ENCODE data around the gene PCED1A. TPM values are rescaled to one million over a fixed set of nuclear protein-coding genes. Genes with fewer than 3 reads are reported as not detected.

Gene PCED1A
- total and polyA plus RNA-seq, 2 donors (not counting 3 experiments of a cell fraction or from before 2014, with no cell fraction given) = 20.1 to 32.0 TPM

DNA sequence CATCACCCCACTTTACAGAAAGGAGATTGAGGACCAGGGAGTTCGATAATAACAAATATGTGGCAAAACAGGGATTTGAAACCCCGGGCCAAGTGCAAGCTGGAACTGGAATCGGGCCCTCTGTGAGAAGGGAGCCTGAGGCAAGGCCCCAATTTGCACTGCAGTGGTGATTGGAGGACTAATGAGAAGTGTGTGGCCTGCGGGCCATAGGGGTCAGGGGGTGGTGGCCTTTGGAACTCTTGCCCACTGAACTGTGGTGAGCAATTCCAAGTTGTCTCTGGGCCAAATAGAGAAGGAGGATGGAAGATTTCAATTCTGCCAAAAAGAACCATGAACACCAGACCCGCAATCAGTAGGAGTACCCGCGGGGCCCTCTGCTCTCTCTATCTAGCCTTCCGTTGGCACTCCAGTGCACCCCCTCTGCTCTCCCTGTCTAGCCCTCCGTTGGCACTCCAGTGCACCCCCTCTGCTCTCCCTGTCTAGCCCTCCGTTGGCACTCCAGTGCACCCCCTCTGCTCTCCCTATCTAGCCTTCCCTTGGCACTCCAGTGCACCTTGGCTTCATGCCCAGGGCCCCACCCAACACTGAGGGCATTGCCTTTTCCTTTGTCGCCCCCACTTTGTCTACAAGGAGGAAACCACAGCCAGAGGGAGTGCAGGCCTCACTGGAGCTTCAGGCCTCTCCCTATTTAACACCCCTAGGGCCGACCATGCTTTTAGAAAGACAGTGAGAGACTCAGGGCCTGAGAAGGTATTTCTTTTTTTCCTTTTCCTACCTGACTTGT, 26.8 kb upstream of the PCED1A start:
- TF ChIP-seq MAX (IDR thresholded peaks at IDR 0.05; ENCODE audit: insufficient read depth, insufficient read length) = no peak
- TF ChIP-seq, protein P1, sequence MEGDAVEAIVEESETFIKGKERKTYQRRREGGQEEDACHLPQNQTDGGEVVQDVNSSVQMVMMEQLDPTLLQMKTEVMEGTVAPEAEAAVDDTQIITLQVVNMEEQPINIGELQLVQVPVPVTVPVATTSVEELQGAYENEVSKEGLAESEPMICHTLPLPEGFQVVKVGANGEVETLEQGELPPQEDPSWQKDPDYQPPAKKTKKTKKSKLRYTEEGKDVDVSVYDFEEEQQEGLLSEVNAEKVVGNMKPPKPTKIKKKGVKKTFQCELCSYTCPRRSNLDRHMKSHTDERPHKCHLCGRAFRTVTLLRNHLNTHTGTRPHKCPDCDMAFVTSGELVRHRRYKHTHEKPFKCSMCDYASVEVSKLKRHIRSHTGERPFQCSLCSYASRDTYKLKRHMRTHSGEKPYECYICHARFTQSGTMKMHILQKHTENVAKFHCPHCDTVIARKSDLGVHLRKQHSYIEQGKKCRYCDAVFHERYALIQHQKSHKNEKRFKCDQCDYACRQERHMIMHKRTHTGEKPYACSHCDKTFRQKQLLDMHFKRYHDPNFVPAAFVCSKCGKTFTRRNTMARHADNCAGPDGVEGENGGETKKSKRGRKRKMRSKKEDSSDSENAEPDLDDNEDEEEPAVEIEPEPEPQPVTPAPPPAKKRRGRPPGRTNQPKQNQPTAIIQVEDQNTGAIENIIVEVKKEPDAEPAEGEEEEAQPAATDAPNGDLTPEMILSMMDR (IDR thresholded peaks at IDR 0.05; ENCODE audit: extremely low read depth in 1 of 2, insufficient read depth in 1 of 2, low read depth in 1 of 2, low read length in 2 of 2) = no peak
- no peak for TF ChIP-seq GATA2 (IDR thresholded peaks at IDR 0.05; ENCODE audit: insufficient read depth, insufficient read length, low read depth, low read length)
- H3K36me3 ChIP-seq (ENCODE audit: control insufficient read depth in 2 of 2, extremely low read depth in 1 of 2, insufficient read depth in 2 of 2, low read length in 2 of 2) = peaks cover 0 to 21% of the 10 kb centered on the region in 2 experiments
- no peak overlapping the region for H2AFZ ChIP-seq (ENCODE audit: low read depth, low read length)
- POLR2A ChIA-PET = no interaction called here
- no peaks in the 10 kb centered on the region for H3K9me3 ChIP-seq (replicated peaks; ENCODE audit: control insufficient read depth, insufficient read depth, low read length)
- no peaks in the 10 kb centered on the region for H3K79me2 ChIP-seq (ENCODE audit: control insufficient read depth, insufficient read depth, low read length)
- H3K4me1 ChIP-seq (ENCODE audit: control insufficient read depth, extremely low read depth, insufficient read depth, low read length) = peaks cover 21% of the 10 kb centered on the region
- H3K9ac ChIP-seq (replicated peaks; ENCODE audit: extremely low read depth, insufficient read depth, low read length) = no peak overlapping the region
- no peaks in the 10 kb centered on the region for H4K20me1 ChIP-seq (replicated peaks; ENCODE audit: control insufficient read depth, extremely low read depth, insufficient read depth, low read length)
- DNase-seq (ENCODE audit: low read depth, low spot score) (no peak), FAIRE-seq (no peak)
- H3K27ac ChIP-seq (ENCODE audit: insufficient read depth, low read depth, low read length) = no peak overlapping the region
- H3K4me2 ChIP-seq (ENCODE audit: insufficient read depth, low read length) = no peak overlapping the region
- intact Hi-C loops (cut with micrococcal nuclease) = no loop called here
- no peak overlapping the region for H3K4me3 ChIP-seq (replicated peaks in 1 of 3; ENCODE audit: insufficient read depth in 1 of 3, low read depth in 1 of 3, low read length in 3 of 3)
- no TSS peak for BruUV-seq (replicated peaks)
- dilution Hi-C loops (cut with MboI; ENCODE audit: extremely low pct_ligation_motif_present, low sequenced_read_pairs) = no loop called here
- CTCF ChIA-PET = interaction anchor here (1.6 kb wide), 1 partner anchor 15 kb away, joined by 5 read pairs; no protein-coding TSS in a partner anchor
- H3K27me3 ChIP-seq (ENCODE audit: control insufficient read depth in 2 of 2, insufficient read depth in 2 of 2, low read length in 2 of 2) = no peaks in the 10 kb centered on the region
- H3K9me1 ChIP-seq (replicated peaks; ENCODE audit: control insufficient read depth, extremely low read depth, insufficient read depth, low read length) = no peaks in the 10 kb centered on the region

GRCh38 chr20:2866236-2866635, 25.8 kb upstream of the PCED1A start:
- intact Hi-C loops (cut with micrococcal nuclease) (no loop called here), dilution Hi-C loops (cut with MboI; ENCODE audit: extremely low pct_ligation_motif_present, low sequenced_read_pairs) (no loop called here)
- Histone ChIP-seq H4K20me1 (replicated peaks; ENCODE audit: control insufficient read depth, extremely low read depth, insufficient read depth, low read length) (no peaks in the 10 kb centered on the region), H3K4me2 (ENCODE audit: insufficient read depth, low read length) (no peak overlapping the region), H3K27me3 (ENCODE audit: control insufficient read depth in 2 of 2, insufficient read depth in 2 of 2, low read length in 2 of 2) (no peaks in the 10 kb centered on the region), H3K4me1 (ENCODE audit: control insufficient read depth, extremely low read depth, insufficient read depth, low read length) (peaks cover 11% of the 10 kb centered on the region), H3K9ac (replicated peaks; ENCODE audit: extremely low read depth, insufficient read depth, low read length) (no peak overlapping the region), H3K36me3 (ENCODE audit: control insufficient read depth in 2 of 2, extremely low read depth in 1 of 2, insufficient read depth in 2 of 2, low read length in 2 of 2) (peaks cover 0 to 29% of the 10 kb centered on the region in 2 experiments), H3K27ac (ENCODE audit: insufficient read depth, low read depth, low read length) (no peak overlapping the region), H3K79me2 (ENCODE audit: control insufficient read depth, insufficient read depth, low read length) (no peaks in the 10 kb centered on the region), H3K9me3 (replicated peaks; ENCODE audit: control insufficient read depth, insufficient read depth, low read length) (no peaks in the 10 kb centered on the region), H2AFZ (ENCODE audit: low read depth, low read length) (no peak overlapping the region), H3K9me1 (replicated peaks; ENCODE audit: control insufficient read depth, extremely low read depth, insufficient read depth, low read length) (no peaks in the 10 kb centered on the region), H3K4me3 (replicated peaks in 1 of 3; ENCODE audit: insufficient read depth in 1 of 3, low read depth in 1 of 3, low read length in 3 of 3) (no peak overlapping the region)
- DNase-seq (ENCODE audit: low read depth, low spot score) (no peak), FAIRE-seq (no peak)
- ChIA-PET CTCF (interaction anchor here (0.7 to 2.5 kb wide), 4 partner anchors 14 to 135 kb away, joined by 3 to 8 read pairs (median 4); no protein-coding TSS in a partner anchor), POLR2A (no interaction called here)
- no TSS peak for BruUV-seq (replicated peaks)
- TF ChIP-seq JUN (IDR thresholded peaks at IDR 0.05; ENCODE audit: borderline replicate concordance, insufficient read depth, insufficient read length, low read depth) (no peak), EZH2 (IDR thresholded peaks at IDR 0.05; ENCODE audit: borderline replicate concordance, low read depth, low read length, severe bottlenecking) (no peak), POLR2A (IDR thresholded peaks at IDR 0.05; ENCODE audit: low read depth, low read length) (no peak), POLR2AphosphoS5 (IDR thresholded peaks at IDR 0.05; ENCODE audit: insufficient read depth, low read depth, low read length) (no peak), MYC (IDR thresholded peaks at IDR 0.05; ENCODE audit: low read depth, low read length) (no peak), GATA2 (IDR thresholded peaks at IDR 0.05; ENCODE audit: insufficient read depth, insufficient read length, low read depth, low read length) (no peak), FOS (IDR thresholded peaks at IDR 0.05; ENCODE audit: borderline replicate concordance, insufficient read depth, low read length) (no peak), MAX (IDR thresholded peaks at IDR 0.05; ENCODE audit: insufficient read depth, insufficient read length) (no peak)
- TF ChIP-seq, protein P1 (IDR thresholded peaks at IDR 0.05; ENCODE audit: extremely low read depth in 1 of 2, insufficient read depth in 1 of 2, low read depth in 1 of 2, low read length in 2 of 2) = no peak

All from endothelial cell of umbilical vein (primary cell).